ENCODE results near the gene C1orf53.
A peak's percentile ranks its signal among the peaks of the same experiment; 100 is the strongest.

The C1orf53 gene

DNA sequence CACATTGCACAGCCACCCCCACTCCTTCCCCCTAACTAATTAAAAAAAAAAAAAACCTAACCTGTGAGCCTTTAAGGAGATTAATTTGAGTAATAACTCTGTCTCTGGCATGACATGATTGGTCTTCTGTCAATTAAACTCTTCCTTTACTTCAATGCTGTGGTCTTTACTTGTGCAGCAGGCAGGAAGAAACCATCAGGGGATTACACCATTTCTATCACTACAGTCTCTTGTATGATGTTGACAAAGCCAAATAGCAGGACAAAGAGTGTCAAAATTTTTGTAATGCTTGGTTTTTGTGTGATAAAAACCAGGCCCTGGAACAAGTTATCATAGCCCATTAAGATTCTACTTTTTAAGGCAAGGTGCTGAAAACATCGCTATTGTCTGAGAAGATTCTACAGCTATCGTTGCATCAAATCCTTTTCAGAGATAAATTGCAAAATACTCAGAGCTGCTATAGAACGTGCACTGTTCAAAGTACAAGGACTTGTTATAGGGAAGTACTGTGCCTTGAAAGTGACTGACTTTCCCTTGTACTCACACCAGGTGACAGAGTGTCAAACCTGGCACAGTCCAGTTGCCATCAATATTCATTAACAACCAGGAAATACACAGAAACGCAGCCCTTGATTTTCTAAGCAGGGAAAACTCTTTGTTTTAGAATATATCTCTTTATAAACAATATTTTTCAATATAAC is 52.4 kb downstream of the C1orf53 start:
- TF ChIP-seq, protein P1, sequence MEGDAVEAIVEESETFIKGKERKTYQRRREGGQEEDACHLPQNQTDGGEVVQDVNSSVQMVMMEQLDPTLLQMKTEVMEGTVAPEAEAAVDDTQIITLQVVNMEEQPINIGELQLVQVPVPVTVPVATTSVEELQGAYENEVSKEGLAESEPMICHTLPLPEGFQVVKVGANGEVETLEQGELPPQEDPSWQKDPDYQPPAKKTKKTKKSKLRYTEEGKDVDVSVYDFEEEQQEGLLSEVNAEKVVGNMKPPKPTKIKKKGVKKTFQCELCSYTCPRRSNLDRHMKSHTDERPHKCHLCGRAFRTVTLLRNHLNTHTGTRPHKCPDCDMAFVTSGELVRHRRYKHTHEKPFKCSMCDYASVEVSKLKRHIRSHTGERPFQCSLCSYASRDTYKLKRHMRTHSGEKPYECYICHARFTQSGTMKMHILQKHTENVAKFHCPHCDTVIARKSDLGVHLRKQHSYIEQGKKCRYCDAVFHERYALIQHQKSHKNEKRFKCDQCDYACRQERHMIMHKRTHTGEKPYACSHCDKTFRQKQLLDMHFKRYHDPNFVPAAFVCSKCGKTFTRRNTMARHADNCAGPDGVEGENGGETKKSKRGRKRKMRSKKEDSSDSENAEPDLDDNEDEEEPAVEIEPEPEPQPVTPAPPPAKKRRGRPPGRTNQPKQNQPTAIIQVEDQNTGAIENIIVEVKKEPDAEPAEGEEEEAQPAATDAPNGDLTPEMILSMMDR (conservative IDR thresholded peaks at IDR 0.05; ENCODE audit: low read length), result no peak
- no peak for DNase-seq (ENCODE audit: low read depth)
- no peak overlapping the region for H3K4me3 ChIP-seq (ENCODE audit: low read length)

DNA sequence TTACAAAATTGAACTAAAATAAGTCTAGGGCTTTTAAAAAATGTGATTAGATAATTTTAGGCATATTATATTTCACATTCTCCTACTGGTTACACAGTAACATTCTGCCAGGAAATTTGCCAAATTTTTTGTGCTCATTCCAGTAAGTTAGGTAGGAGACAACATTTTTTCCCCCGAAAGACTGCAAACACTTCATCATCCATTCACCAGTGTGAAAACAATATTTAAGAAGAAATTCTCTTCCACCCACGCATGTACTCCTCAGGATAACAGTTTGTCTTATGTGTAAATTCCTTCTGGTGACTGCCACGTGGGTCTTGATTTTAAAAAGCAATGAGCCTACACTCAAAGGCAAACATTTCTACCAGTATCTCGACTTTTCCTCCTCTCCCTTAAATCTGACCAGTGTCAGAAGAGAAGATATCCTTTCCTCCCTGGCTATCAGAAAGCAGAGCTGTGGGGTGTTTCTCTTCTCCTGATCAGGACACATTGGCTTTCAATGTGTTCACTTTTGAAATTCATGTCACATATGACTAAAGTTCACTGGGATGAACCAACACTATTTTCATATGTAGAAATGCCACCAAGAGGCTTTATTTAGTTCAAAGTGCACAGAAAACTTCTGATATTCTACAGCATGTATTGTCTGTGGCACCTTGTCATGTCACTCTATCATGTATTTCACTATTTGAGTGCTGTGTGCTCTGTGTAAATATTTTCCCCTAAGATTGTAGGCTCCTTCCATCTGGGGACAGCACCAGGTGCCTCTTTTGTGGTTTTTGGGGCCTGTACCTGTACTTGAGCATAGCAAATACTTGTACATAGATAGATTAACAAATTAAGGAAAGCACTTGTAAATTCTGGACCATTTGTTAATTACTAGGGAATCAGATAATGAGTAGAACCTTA is 53.3 kb downstream of the C1orf53 start:
- DNase-seq (ENCODE audit: low read depth), result peak; percentile 84
- H3K4me3 ChIP-seq (ENCODE audit: low read length), result no peak overlapping the region
- TF ChIP-seq, protein P1 (conservative IDR thresholded peaks at IDR 0.05; ENCODE audit: low read length), result no peak
